H1 (cell line): ENCODE measurements around the gene ATL3. TPM values are rescaled to one million over a fixed set of nuclear protein-coding genes. Genes with fewer than 3 reads are reported as not detected.

Source experiments
- CTCF ChIA-PET: fragments of 300-600 bp; sonication (Branson Sonifier 250); formaldehyde crosslinking; loops from one replicate; lab custom pipeline; 2021; ENCODE audit not compliant: partially characterized antibody; lab: Charles Lee
- POLR2A ChIA-PET: fragments of 300-600 bp; sonication (Branson Sonifier 250); formaldehyde crosslinking; loops from one replicate; lab custom pipeline; 2021; ENCODE audit warnings: inconsistent platforms; ENCODE audit not compliant: partially characterized antibody; lab: Charles Lee
- DNase-seq, 2 experiments: peaks; one replicate each; pipeline versions ENCODE4 v3.0.0 to v3.0.0-alpha.2; 2010 to 2022; ENCODE audit warnings: low spot score in 2 of 2, low read depth in 1 of 2, mixed read lengths in 1 of 2
- FAIRE-seq: peaks from 2 replicates; lab custom pipeline; 2011; peaks lifted over from hg19 to GRCh38; lab: Jason Lieb, UNC
- H2AFZ ChIP-seq: 2 replicates; pipeline ENCODE4 v1.8.1; 2012; ENCODE audit warnings: low read length, inconsistent platforms
- H2AK5ac ChIP-seq: 2 replicates; pipeline ENCODE4 v1.6.1; 2013; ENCODE audit warnings: low read depth, low read length
- H2BK120ac ChIP-seq: replicated peaks from 2 replicates; pipeline ENCODE3; 2013; ENCODE audit warnings: low read depth, low read length, inconsistent platforms
- H2BK12ac ChIP-seq: 2 replicates; pipeline ENCODE4 v1.6.1; 2013; ENCODE audit warnings: low read depth, low read length
- H2BK15ac ChIP-seq: 2 replicates; pipeline ENCODE4 v1.6.1; 2013; ENCODE audit warnings: low read length
- H2BK20ac ChIP-seq: 2 replicates; pipeline ENCODE4 v1.6.1; 2013; ENCODE audit warnings: low read length
- H2BK5ac ChIP-seq: 2 replicates; pipeline ENCODE4 v1.6.1; 2013; ENCODE audit warnings: low read depth, low read length
- H3K14ac ChIP-seq: 2 replicates; pipeline ENCODE4 v1.6.1; 2013; ENCODE audit warnings: inconsistent platforms; ENCODE audit not compliant: insufficient read length
- H3K18ac ChIP-seq: 2 replicates; pipeline ENCODE4 v1.6.1; 2013; ENCODE audit warnings: low read length; ENCODE audit errors: extremely low read depth
- H3K23ac ChIP-seq: 2 replicates; pipeline ENCODE4 v1.6.1; 2013; ENCODE audit warnings: inconsistent platforms; ENCODE audit not compliant: insufficient read length
- H3K23me2 ChIP-seq: 2 replicates; pipeline ENCODE4 v1.6.1; 2013; ENCODE audit warnings: low read depth, low read length
- H3K27ac ChIP-seq: 2 replicates; pipeline ENCODE4 v1.6.1; 2011; ENCODE audit warnings: low read depth, low read length, inconsistent platforms
- H3K27me3 ChIP-seq, 4 experiments: replicated peaks in 1 of 4; 1 replicate in 1 of 4; 2 replicates in 3 of 4; pipeline versions ENCODE4 v1.6.1 to v1.8.1; 2011 to 2013; ENCODE audit warnings: low read length in 3 of 4, mild to moderate bottlenecking in 3 of 4, inconsistent platforms in 2 of 4, mixed read lengths in 2 of 4, moderate library complexity in 1 of 4; ENCODE audit not compliant: control insufficient read depth in 3 of 4, insufficient read depth in 3 of 4; ENCODE audit errors: extremely low read depth in 1 of 4
- H3K36me3 ChIP-seq, 4 experiments: 2 replicates each; pipeline versions ENCODE4 v1.6.1 to v1.8.1; 2011 to 2013; ENCODE audit warnings: mild to moderate bottlenecking in 4 of 4, low read length in 3 of 4, moderate library complexity in 2 of 4, control low read depth in 1 of 4, inconsistent platforms in 1 of 4; ENCODE audit not compliant: insufficient read depth in 4 of 4, control insufficient read depth in 2 of 4
- H3K4ac ChIP-seq: replicated peaks from 2 replicates; pipeline ENCODE3; 2013; ENCODE audit warnings: low read length, low read depth, mixed read lengths, inconsistent platforms; ENCODE audit not compliant: insufficient read length
- H3K4me1 ChIP-seq, 4 experiments: replicated peaks in 1 of 4; 1 replicate in 1 of 4; 2 replicates in 3 of 4; pipeline versions ENCODE4 v1.6.1 to v1.8.1; 2011 to 2013; ENCODE audit warnings: low read length in 3 of 4, inconsistent platforms in 2 of 4, mixed read lengths in 1 of 4; ENCODE audit not compliant: insufficient read depth in 4 of 4, control insufficient read depth in 3 of 4
- H3K4me2 ChIP-seq, 2 experiments: 2 replicates each; pipeline versions ENCODE4 v1.6.1 to v1.8.1; 2011 to 2013; ENCODE audit warnings: low read depth in 2 of 2, low read length in 2 of 2, control low read depth in 1 of 2, inconsistent platforms in 1 of 2, mild to moderate bottlenecking in 1 of 2; ENCODE audit not compliant: insufficient read depth in 1 of 2
- H3K4me3 ChIP-seq, 4 experiments: fragments of 200-600, 300-600 bp in 1 of 4; sonication (generic), shearing (Covaris generic), sonication (Bioruptor Twin) in 1 of 4; 2 replicates each; pipeline versions ENCODE4 v1.5.1 to v1.8.1; 2011 to 2016; ENCODE audit warnings: low read length in 4 of 4, low read depth in 3 of 4, control low read depth in 2 of 4, inconsistent platforms in 2 of 4, mild to moderate bottlenecking in 2 of 4, mixed read lengths in 1 of 4, moderate library complexity in 1 of 4; ENCODE audit not compliant: insufficient read depth in 2 of 4; ENCODE audit errors: extremely low read depth in 1 of 4
- H3K56ac ChIP-seq: replicated peaks from 2 replicates; pipeline ENCODE3; 2013; ENCODE audit warnings: low read depth, mild to moderate bottlenecking, mixed read lengths, low read length, inconsistent platforms; ENCODE audit not compliant: insufficient read length
- H3K79me1 ChIP-seq: 2 replicates; pipeline ENCODE4 v1.6.1; 2013; ENCODE audit warnings: low read depth, low read length, control low read depth
- H3K79me2 ChIP-seq, 2 experiments: 2 replicates each; pipeline versions ENCODE4 v1.6.1 to v1.8.1; 2012 to 2013; ENCODE audit warnings: low read length in 2 of 2, mild to moderate bottlenecking in 2 of 2, inconsistent platforms in 1 of 2; ENCODE audit not compliant: insufficient read depth in 2 of 2, control insufficient read depth in 1 of 2
- H3K9ac ChIP-seq, 4 experiments: replicated peaks in 1 of 4; 1 replicate in 1 of 4; 2 replicates in 3 of 4; pipeline versions ENCODE4 v1.6.1 to v1.8.1; 2011 to 2013; ENCODE audit warnings: low read depth in 3 of 4, low read length in 3 of 4, control low read depth in 2 of 4, mild to moderate bottlenecking in 2 of 4, moderate library complexity in 2 of 4, inconsistent platforms in 1 of 4; ENCODE audit errors: extremely low read depth in 1 of 4
- H3K9me3 ChIP-seq, 2 experiments: 2 replicates each; pipeline versions ENCODE4 v1.6.1 to v1.8.1; 2012 to 2013; ENCODE audit warnings: mild to moderate bottlenecking in 2 of 2, moderate library complexity in 2 of 2, control low read depth in 1 of 2, inconsistent platforms in 1 of 2, low read depth in 1 of 2, low read length in 1 of 2, mixed read lengths in 1 of 2; ENCODE audit not compliant: insufficient read depth in 2 of 2
- H4K20me1 ChIP-seq, 2 experiments: replicated peaks in 1 of 2; 2 replicates each; pipeline versions ENCODE3 to v1.8.1; 2011 to 2013; ENCODE audit warnings: inconsistent platforms in 2 of 2, low read length in 2 of 2, mild to moderate bottlenecking in 1 of 2; ENCODE audit not compliant: insufficient read depth in 2 of 2, control insufficient read depth in 1 of 2
- H4K5ac ChIP-seq: 2 replicates; pipeline ENCODE4 v1.6.1; 2013; ENCODE audit warnings: low read length, low read depth, mixed read lengths, inconsistent platforms; ENCODE audit not compliant: insufficient read length
- H4K8ac ChIP-seq: 2 replicates; pipeline ENCODE4 v1.8.0; 2013; ENCODE audit warnings: mild to moderate bottlenecking, moderate library complexity, low read length, inconsistent platforms; ENCODE audit not compliant: insufficient read depth; ENCODE audit errors: extremely low read depth
- H4K91ac ChIP-seq: replicated peaks from 2 replicates; pipeline ENCODE3; 2013; ENCODE audit warnings: low read length, mixed read lengths, inconsistent platforms; ENCODE audit not compliant: insufficient read length
- CEBPB ChIP-seq: IDR thresholded peaks from 2 replicates; pipeline ENCODE4 v1.6.1; 2012; ENCODE audit warnings: low read depth, low read length
- EP300 ChIP-seq, 2 experiments: IDR thresholded peaks; 1 replicate in 1 of 2; 2 replicates in 1 of 2; pipeline ENCODE4 v1.6.1; 2011 to 2012; ENCODE audit warnings: low read depth in 2 of 2, low read length in 2 of 2, mild to moderate bottlenecking in 2 of 2, borderline replicate concordance in 1 of 2, inconsistent platforms in 1 of 2, moderate library complexity in 1 of 2
- POLR2A ChIP-seq, 2 experiments: IDR thresholded peaks; 1 replicate in 1 of 2; 2 replicates in 1 of 2; pipeline ENCODE4 v1.6.1; 2011; ENCODE audit warnings: low read depth in 2 of 2, low read length in 2 of 2, mild to moderate bottlenecking in 2 of 2; ENCODE audit errors: control extremely low read depth in 1 of 2
- SP1 ChIP-seq: IDR thresholded peaks from 2 replicates; pipeline ENCODE4 v1.6.1; 2011; ENCODE audit warnings: low read depth, low read length
- TAF7 ChIP-seq: optimal IDR thresholded peaks from 2 replicates; pipeline ENCODE3; 2011; ENCODE audit warnings: low read depth, mild to moderate bottlenecking, inconsistent platforms, low read length, moderate library complexity, borderline replicate concordance
- WGBS, 2 experiments: shearing (Covaris generic) in 1 of 2; methylation state at CpG; one replicate each; pipeline versions ENCODE4 v1.1.6 to v1.1.7; 2013 to 2015; ENCODE audit warnings: low lambda C conversion rate in 2 of 2, mixed read lengths in 2 of 2, inconsistent platforms in 1 of 2, low coverage in 1 of 2, missing lambda C conversion rate in 1 of 2; ENCODE audit not compliant: insufficient replicate concordance in 2 of 2, insufficient coverage in 1 of 2, insufficient read length in 1 of 2; ENCODE audit errors: extremely low coverage in 1 of 2, missing lambda C conversion rate in 1 of 2; 5-methylcytosine and 5-hydroxymethylcytosine counted together
- polyA plus RNA-seq, 7 experiments: library from polyadenylated mRNA; depleted of rRNA in 3 of 7; stranded (reverse) in 5 of 7; unstranded in 2 of 7; fragments of >200 nt in 5 of 7; fragments of 200-250 nt in 2 of 7; gene quantifications; 1 replicate in 5 of 7; 2 replicates in 1 of 7; 4 replicates in 1 of 7; pipeline versions ENCODE4 v1.2.1 to v1.2.3, GENCODE V29; 2011 to 2013; ENCODE audit warnings: missing spikeins in 2 of 7, mixed read lengths in 2 of 7
- total RNA-seq: library from RNA; stranded (reverse); fragmentation: NEBNext Ultra II Directional; extraction: Animal tissue kit (Norgen Biotek cat#: 25700); gene quantifications from 2 replicates; pipeline ENCODE4 v1.2.1, GENCODE V29; 2021

ATL3 gene
- total and polyA plus RNA-seq, 2 of the 8 experiments (the other 6 are each of a cell fraction or from before 2014, with no cell fraction given) = 7.8 to 24.5 TPM

GRCh38 chr11:63673579-63673978, 2.4 kb upstream of the ATL3 start:
- Histone ChIP-seq H2BK20ac (no peak overlapping the region), H3K9ac (no peak overlapping the region), H4K91ac (no peak overlapping the region), H2BK120ac (no peak overlapping the region), H3K14ac (no peak overlapping the region), H4K5ac (no peak overlapping the region), H4K8ac (no peak overlapping the region), H3K4me1 (peaks cover 0 to 8% (median 2%) of the 10 kb centered on the region in 4 experiments; a peak in 2 of 7 replicates), H3K56ac (no peak overlapping the region), H3K23ac (no peak overlapping the region), H3K79me2 (peaks cover 0 to 18% of the 10 kb centered on the region in 2 experiments; a peak in 2 of 4 replicates), H3K9me3 (peaks cover 0 to 4% of the 10 kb centered on the region in 2 experiments; a peak in 1 of 4 replicates), H4K20me1 (no peaks in the 10 kb centered on the region), H2BK15ac (no peak overlapping the region), H3K4me2 (no peak overlapping the region), H3K23me2 (no peaks in the 10 kb centered on the region; the same call in 1 of the 2 replicates), H2BK5ac (no peak overlapping the region), H3K27me3 (peaks cover 0 to 5% (median 0%) of the 10 kb centered on the region in 4 experiments; a peak in 2 of 7 replicates), H2BK12ac (no peak overlapping the region), H3K18ac (no peak overlapping the region), H3K27ac (no peak overlapping the region), H3K4ac (no peak overlapping the region), H3K4me3 (no peak overlapping the region), H2AK5ac (no peak overlapping the region), H2AFZ (no peak overlapping the region), H3K36me3 (no peaks in the 10 kb centered on the region), H3K79me1 (no peaks in the 10 kb centered on the region)
- ChIA-PET CTCF (interaction anchor here (0.6 to 1.4 kb wide), 6 partner anchors 9 to 65 kb away, joined by 3 to 5 read pairs (median 4); no protein-coding TSS in a partner anchor), POLR2A (interaction anchor here (0.7 to 6.0 kb wide), 4 partner anchors 8 to 91 kb away, joined by 3 to 58 read pairs (median 3); partner anchors contain the start of gene RTN3)
- FAIRE-seq = no peak
- TF ChIP-seq CEBPB (no peak), SP1 (no peak), TAF7 (no peak), EP300 (IDR thresholded peaks at IDR 0.05; ENCODE audit: borderline replicate concordance in 1 of 2, low read depth in 2 of 2, low read length in 2 of 2) (no peak), POLR2A (IDR thresholded peaks at IDR 0.05; ENCODE audit: control extremely low read depth in 1 of 2, low read depth in 2 of 2, low read length in 2 of 2) (no peak)
- WGBS, 2 experiments = 91% methylated on average over 4 of the region's 4 CpGs; no CpG with 5 or more reads in 1 of the 2 experiments
- DNase-seq = no peak
